H1 (cell line): ENCODE measurements around the gene TMEM82. TPM values are rescaled to one million over a fixed set of nuclear protein-coding genes. Genes with fewer than 3 reads are reported as not detected.

ENCODE experiments used
- CTCF ChIA-PET: fragments of 300-600 bp; sonication (Branson Sonifier 250); formaldehyde crosslinking; loops from one replicate; lab custom pipeline; 2021; ENCODE audit not compliant: partially characterized antibody; lab: Charles Lee
- POLR2A ChIA-PET: fragments of 300-600 bp; sonication (Branson Sonifier 250); formaldehyde crosslinking; loops from one replicate; lab custom pipeline; 2021; ENCODE audit warnings: inconsistent platforms; ENCODE audit not compliant: partially characterized antibody; lab: Charles Lee
- DNase-seq, 2 experiments: peaks; one replicate each; pipeline versions ENCODE4 v3.0.0 to v3.0.0-alpha.2; 2010 to 2022; ENCODE audit warnings: low spot score in 2 of 2, low read depth in 1 of 2, mixed read lengths in 1 of 2
- FAIRE-seq: peaks from 2 replicates; lab custom pipeline; 2011; peaks lifted over from hg19 to GRCh38; lab: Jason Lieb, UNC
- H2AFZ ChIP-seq: 2 replicates; pipeline ENCODE4 v1.8.1; 2012; ENCODE audit warnings: low read length, inconsistent platforms
- H2AK5ac ChIP-seq: 2 replicates; pipeline ENCODE4 v1.6.1; 2013; ENCODE audit warnings: low read depth, low read length
- H2BK120ac ChIP-seq: replicated peaks from 2 replicates; pipeline ENCODE3; 2013; ENCODE audit warnings: low read depth, low read length, inconsistent platforms
- H2BK12ac ChIP-seq: 2 replicates; pipeline ENCODE4 v1.6.1; 2013; ENCODE audit warnings: low read depth, low read length
- H2BK15ac ChIP-seq: 2 replicates; pipeline ENCODE4 v1.6.1; 2013; ENCODE audit warnings: low read length
- H2BK20ac ChIP-seq: 2 replicates; pipeline ENCODE4 v1.6.1; 2013; ENCODE audit warnings: low read length
- H2BK5ac ChIP-seq: 2 replicates; pipeline ENCODE4 v1.6.1; 2013; ENCODE audit warnings: low read depth, low read length
- H3K14ac ChIP-seq: 2 replicates; pipeline ENCODE4 v1.6.1; 2013; ENCODE audit warnings: inconsistent platforms; ENCODE audit not compliant: insufficient read length
- H3K18ac ChIP-seq: 2 replicates; pipeline ENCODE4 v1.6.1; 2013; ENCODE audit warnings: low read length; ENCODE audit errors: extremely low read depth
- H3K23ac ChIP-seq: 2 replicates; pipeline ENCODE4 v1.6.1; 2013; ENCODE audit warnings: inconsistent platforms; ENCODE audit not compliant: insufficient read length
- H3K23me2 ChIP-seq: 2 replicates; pipeline ENCODE4 v1.6.1; 2013; ENCODE audit warnings: low read depth, low read length
- H3K27ac ChIP-seq: 2 replicates; pipeline ENCODE4 v1.6.1; 2011; ENCODE audit warnings: low read depth, low read length, inconsistent platforms
- H3K27me3 ChIP-seq, 4 experiments: replicated peaks in 1 of 4; 1 replicate in 1 of 4; 2 replicates in 3 of 4; pipeline versions ENCODE4 v1.6.1 to v1.8.1; 2011 to 2013; ENCODE audit warnings: low read length in 3 of 4, mild to moderate bottlenecking in 3 of 4, inconsistent platforms in 2 of 4, mixed read lengths in 2 of 4, moderate library complexity in 1 of 4; ENCODE audit not compliant: control insufficient read depth in 3 of 4, insufficient read depth in 3 of 4; ENCODE audit errors: extremely low read depth in 1 of 4
- H3K36me3 ChIP-seq, 4 experiments: 2 replicates each; pipeline versions ENCODE4 v1.6.1 to v1.8.1; 2011 to 2013; ENCODE audit warnings: mild to moderate bottlenecking in 4 of 4, low read length in 3 of 4, moderate library complexity in 2 of 4, control low read depth in 1 of 4, inconsistent platforms in 1 of 4; ENCODE audit not compliant: insufficient read depth in 4 of 4, control insufficient read depth in 2 of 4
- H3K4ac ChIP-seq: replicated peaks from 2 replicates; pipeline ENCODE3; 2013; ENCODE audit warnings: low read length, low read depth, mixed read lengths, inconsistent platforms; ENCODE audit not compliant: insufficient read length
- H3K4me1 ChIP-seq, 4 experiments: replicated peaks in 1 of 4; 1 replicate in 1 of 4; 2 replicates in 3 of 4; pipeline versions ENCODE4 v1.6.1 to v1.8.1; 2011 to 2013; ENCODE audit warnings: low read length in 3 of 4, inconsistent platforms in 2 of 4, mixed read lengths in 1 of 4; ENCODE audit not compliant: insufficient read depth in 4 of 4, control insufficient read depth in 3 of 4
- H3K4me2 ChIP-seq, 2 experiments: 2 replicates each; pipeline versions ENCODE4 v1.6.1 to v1.8.1; 2011 to 2013; ENCODE audit warnings: low read depth in 2 of 2, low read length in 2 of 2, control low read depth in 1 of 2, inconsistent platforms in 1 of 2, mild to moderate bottlenecking in 1 of 2; ENCODE audit not compliant: insufficient read depth in 1 of 2
- H3K4me3 ChIP-seq, 4 experiments: fragments of 200-600, 300-600 bp in 1 of 4; sonication (generic), shearing (Covaris generic), sonication (Bioruptor Twin) in 1 of 4; 2 replicates each; pipeline versions ENCODE4 v1.5.1 to v1.8.1; 2011 to 2016; ENCODE audit warnings: low read length in 4 of 4, low read depth in 3 of 4, control low read depth in 2 of 4, inconsistent platforms in 2 of 4, mild to moderate bottlenecking in 2 of 4, mixed read lengths in 1 of 4, moderate library complexity in 1 of 4; ENCODE audit not compliant: insufficient read depth in 2 of 4; ENCODE audit errors: extremely low read depth in 1 of 4
- H3K56ac ChIP-seq: replicated peaks from 2 replicates; pipeline ENCODE3; 2013; ENCODE audit warnings: low read depth, mild to moderate bottlenecking, mixed read lengths, low read length, inconsistent platforms; ENCODE audit not compliant: insufficient read length
- H3K79me1 ChIP-seq: 2 replicates; pipeline ENCODE4 v1.6.1; 2013; ENCODE audit warnings: low read depth, low read length, control low read depth
- H3K79me2 ChIP-seq, 2 experiments: 2 replicates each; pipeline versions ENCODE4 v1.6.1 to v1.8.1; 2012 to 2013; ENCODE audit warnings: low read length in 2 of 2, mild to moderate bottlenecking in 2 of 2, inconsistent platforms in 1 of 2; ENCODE audit not compliant: insufficient read depth in 2 of 2, control insufficient read depth in 1 of 2
- H3K9ac ChIP-seq, 4 experiments: replicated peaks in 1 of 4; 1 replicate in 1 of 4; 2 replicates in 3 of 4; pipeline versions ENCODE4 v1.6.1 to v1.8.1; 2011 to 2013; ENCODE audit warnings: low read depth in 3 of 4, low read length in 3 of 4, control low read depth in 2 of 4, mild to moderate bottlenecking in 2 of 4, moderate library complexity in 2 of 4, inconsistent platforms in 1 of 4; ENCODE audit errors: extremely low read depth in 1 of 4
- H3K9me3 ChIP-seq, 2 experiments: 2 replicates each; pipeline versions ENCODE4 v1.6.1 to v1.8.1; 2012 to 2013; ENCODE audit warnings: mild to moderate bottlenecking in 2 of 2, moderate library complexity in 2 of 2, control low read depth in 1 of 2, inconsistent platforms in 1 of 2, low read depth in 1 of 2, low read length in 1 of 2, mixed read lengths in 1 of 2; ENCODE audit not compliant: insufficient read depth in 2 of 2
- H4K20me1 ChIP-seq, 2 experiments: replicated peaks in 1 of 2; 2 replicates each; pipeline versions ENCODE3 to v1.8.1; 2011 to 2013; ENCODE audit warnings: inconsistent platforms in 2 of 2, low read length in 2 of 2, mild to moderate bottlenecking in 1 of 2; ENCODE audit not compliant: insufficient read depth in 2 of 2, control insufficient read depth in 1 of 2
- H4K5ac ChIP-seq: 2 replicates; pipeline ENCODE4 v1.6.1; 2013; ENCODE audit warnings: low read length, low read depth, mixed read lengths, inconsistent platforms; ENCODE audit not compliant: insufficient read length
- H4K8ac ChIP-seq: 2 replicates; pipeline ENCODE4 v1.8.0; 2013; ENCODE audit warnings: mild to moderate bottlenecking, moderate library complexity, low read length, inconsistent platforms; ENCODE audit not compliant: insufficient read depth; ENCODE audit errors: extremely low read depth
- H4K91ac ChIP-seq: replicated peaks from 2 replicates; pipeline ENCODE3; 2013; ENCODE audit warnings: low read length, mixed read lengths, inconsistent platforms; ENCODE audit not compliant: insufficient read length
- NRF1 ChIP-seq: IDR thresholded peaks from 2 replicates; pipeline ENCODE4 v1.6.1; 2011; ENCODE audit warnings: mild to moderate bottlenecking, low read depth, low read length, improper control_type of control experiment
- RFX5 ChIP-seq: IDR thresholded peaks from 2 replicates; pipeline ENCODE4 v1.6.1; 2011; ENCODE audit warnings: low read depth, low read length, improper control_type of control experiment, borderline replicate concordance
- WGBS, 2 experiments: shearing (Covaris generic) in 1 of 2; methylation state at CpG; one replicate each; pipeline versions ENCODE4 v1.1.6 to v1.1.7; 2013 to 2015; ENCODE audit warnings: low lambda C conversion rate in 2 of 2, mixed read lengths in 2 of 2, inconsistent platforms in 1 of 2, low coverage in 1 of 2, missing lambda C conversion rate in 1 of 2; ENCODE audit not compliant: insufficient replicate concordance in 2 of 2, insufficient coverage in 1 of 2, insufficient read length in 1 of 2; ENCODE audit errors: extremely low coverage in 1 of 2, missing lambda C conversion rate in 1 of 2; 5-methylcytosine and 5-hydroxymethylcytosine counted together
- polyA plus RNA-seq, 7 experiments: library from polyadenylated mRNA; depleted of rRNA in 3 of 7; stranded (reverse) in 5 of 7; unstranded in 2 of 7; fragments of >200 nt in 5 of 7; fragments of 200-250 nt in 2 of 7; gene quantifications; 1 replicate in 5 of 7; 2 replicates in 1 of 7; 4 replicates in 1 of 7; pipeline versions ENCODE4 v1.2.1 to v1.2.3, GENCODE V29; 2011 to 2013; ENCODE audit warnings: missing spikeins in 2 of 7, mixed read lengths in 2 of 7
- total RNA-seq: library from RNA; stranded (reverse); fragmentation: NEBNext Ultra II Directional; extraction: Animal tissue kit (Norgen Biotek cat#: 25700); gene quantifications from 2 replicates; pipeline ENCODE4 v1.2.1, GENCODE V29; 2021

Gene TMEM82
- total and polyA plus RNA-seq, 2 of the 8 experiments (the other 6 are each of a cell fraction or from before 2014, with no cell fraction given), result 0.32 to 2.1 TPM

DNA sequence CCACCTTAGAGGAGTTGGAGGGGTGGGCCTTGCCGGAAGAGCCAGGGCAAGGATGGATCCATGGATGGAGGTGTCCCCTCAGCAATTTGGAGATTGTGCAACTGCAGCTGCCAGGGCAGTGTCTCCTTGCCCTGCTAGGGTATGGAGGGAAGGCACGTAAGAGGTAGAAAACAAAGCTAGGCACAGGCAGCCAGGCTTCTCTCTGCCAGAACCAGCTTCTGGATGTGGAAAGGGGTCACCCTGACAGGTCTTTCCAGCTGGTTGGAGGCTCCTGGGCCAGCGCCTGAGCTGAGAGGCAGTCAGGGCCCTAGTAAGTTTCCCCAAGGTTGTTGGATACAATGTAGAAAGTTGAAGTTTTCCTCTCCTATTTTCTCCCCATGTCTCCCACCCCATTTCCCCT, 21.4 kb upstream of the TMEM82 start:
- H3K36me3 ChIP-seq, result peaks cover 0 to 14% (median 6%) of the 10 kb centered on the region in 4 experiments; a peak in 4 of 8 replicates

More for the DNA sequence above, 21.4 kb upstream of the TMEM82 start:
- H2BK20ac ChIP-seq, result no peak overlapping the region
- H2BK5ac ChIP-seq, result no peak overlapping the region
- TF ChIP-seq NRF1, result no peak
- TF ChIP-seq RFX5, result no peak
- no peaks in the 10 kb centered on the region for H3K79me1 ChIP-seq
- H3K9me3 ChIP-seq, result no peaks in the 10 kb centered on the region
- H3K23ac ChIP-seq, result no peak overlapping the region
- H2BK15ac ChIP-seq, result no peak overlapping the region
- H2AFZ ChIP-seq, result no peak overlapping the region
- H2BK120ac ChIP-seq, result no peak overlapping the region
- no peak overlapping the region for H4K91ac ChIP-seq
- no peak overlapping the region for H3K4me3 ChIP-seq
- H4K5ac ChIP-seq, result no peak overlapping the region
- no peaks in the 10 kb centered on the region for H3K23me2 ChIP-seq
- no peak overlapping the region for H3K4ac ChIP-seq
- CTCF ChIA-PET, result interaction anchor here (2.7 kb wide), 1 partner anchor 10 kb away, joined by 15 read pairs; no protein-coding TSS in a partner anchor
- H3K27ac ChIP-seq, result no peak overlapping the region
- peaks cover 0 to under 1% of the 10 kb centered on the region in 2 experiments for H4K20me1 ChIP-seq
- H3K4me2 ChIP-seq, result no peak overlapping the region
- H2AK5ac ChIP-seq, result no peak overlapping the region
- H3K9ac ChIP-seq, result no peak overlapping the region
- H3K27me3 ChIP-seq, result no peaks in the 10 kb centered on the region; a peak in 1 of 7 replicates
- no peak overlapping the region for H3K14ac ChIP-seq
- WGBS, 2 experiments, result 86% methylated on average over 3 of the region's 3 CpGs; no CpG with 5 or more reads in 1 of the 2 experiments
- DNase-seq (no peak), FAIRE-seq (no peak)
- POLR2A ChIA-PET, result interaction anchor here (0.6 kb wide), 1 partner anchor 149 kb away, joined by 3 read pairs; no protein-coding TSS in a partner anchor
- H3K4me1 ChIP-seq, result no peaks in the 10 kb centered on the region
- no peak overlapping the region; the same call in 1 of the 2 replicates for H4K8ac ChIP-seq
- no peak overlapping the region for H3K56ac ChIP-seq
- no peak overlapping the region for H2BK12ac ChIP-seq
- H3K79me2 ChIP-seq, result no peaks in the 10 kb centered on the region
- no peak overlapping the region for H3K18ac ChIP-seq
